ENCODE data around the gene ADAMTS1. TPM values are rescaled to one million over a fixed set of nuclear protein-coding genes. Genes with fewer than 3 reads are reported as not detected.
"Not testable (repeated sequence)": the region's sequence is repeated elsewhere in the genome, so short reads cannot be mapped to it uniquely, and the experiment has no call there.

The ADAMTS1 gene
- total RNA-seq, 6 experiments from 2014 or later: 2.7 to 38.1 (median 9.6) TPM

DNA sequence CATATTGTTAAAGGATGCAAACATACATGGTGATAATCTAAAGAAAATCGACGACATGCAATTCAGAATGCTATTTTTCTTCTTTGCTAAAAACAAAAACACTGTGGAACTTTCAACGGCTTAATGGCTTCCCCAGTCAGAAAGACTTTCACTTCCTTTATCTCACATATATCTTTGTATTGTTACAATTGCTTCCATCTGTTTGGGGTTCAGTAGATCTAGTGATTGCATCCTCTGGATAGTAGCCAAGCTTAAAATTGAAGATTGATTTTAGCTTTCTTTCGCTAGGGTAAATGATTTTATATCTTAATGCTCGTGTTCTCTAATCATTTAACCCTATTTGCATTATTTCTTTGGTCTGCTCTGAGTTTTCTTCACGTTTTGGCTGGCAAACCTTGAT, 31.8 kb upstream of the ADAMTS1 start:
- intact Hi-C loops (cut with DNase I): no loop called here
- Histone ChIP-seq H3K4me1 (no peaks in the 10 kb centered on the region), H3K9me3 (no peaks in the 10 kb centered on the region), H3K27me3 (no peaks in the 10 kb centered on the region), H3K27ac (no peak overlapping the region), H3K36me3 (no peaks in the 10 kb centered on the region), H3K4me3 (no peak overlapping the region)
- DNase-seq: no peak
- TF ChIP-seq POLR2A (IDR thresholded peaks at IDR 0.05): no peak
- no peak for TF ChIP-seq CTCF (IDR thresholded peaks at IDR 0.05)
- whole genome bisulfite sequencing (ENCODE audit: insufficient coverage, low coverage, low lambda C conversion rate, missing lambda C conversion rate): 41% methylated on average over 6 of the region's 6 CpGs
- no peak for ATAC-seq

DNA sequence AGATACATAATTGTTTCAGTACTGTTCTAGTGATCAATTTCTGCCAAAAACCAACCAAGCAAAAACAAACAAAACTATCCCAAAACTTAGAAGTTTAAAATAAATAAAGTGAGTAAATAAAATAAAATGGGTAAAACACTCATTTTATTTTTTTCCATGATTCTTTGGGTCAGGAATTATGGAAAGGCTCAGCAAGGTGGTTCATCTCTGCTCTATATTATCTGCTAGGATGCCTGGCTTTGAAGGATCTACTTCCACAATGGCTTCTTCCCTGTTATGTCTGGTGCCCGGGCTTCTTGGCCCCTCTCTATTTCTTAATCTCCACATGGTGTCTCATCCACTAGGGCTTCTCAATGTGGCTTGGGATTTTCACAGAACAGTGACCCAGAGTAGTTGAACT, 29.1 kb upstream of the ADAMTS1 start:
- no peak overlapping the region for H3K4me3 ChIP-seq
- TF ChIP-seq CTCF (IDR thresholded peaks at IDR 0.05): no peak
- TF ChIP-seq POLR2A (IDR thresholded peaks at IDR 0.05): no peak
- H3K36me3 ChIP-seq: no peaks in the 10 kb centered on the region
- WGBS (ENCODE audit: insufficient coverage, low coverage, low lambda C conversion rate, missing lambda C conversion rate): 82% methylated on average over 1 of the region's 1 CpG
- intact Hi-C loops (cut with DNase I): no loop called here
- H3K9me3 ChIP-seq: no peaks in the 10 kb centered on the region
- no peak for ATAC-seq
- no peak overlapping the region for H3K27ac ChIP-seq
- H3K27me3 ChIP-seq: no peaks in the 10 kb centered on the region
- DNase-seq: no peak
- no peaks in the 10 kb centered on the region for H3K4me1 ChIP-seq

GRCh38 chr21:26865857-26866256, 20.6 kb upstream of the ADAMTS1 start:
- DNase-seq: no peak

DNA sequence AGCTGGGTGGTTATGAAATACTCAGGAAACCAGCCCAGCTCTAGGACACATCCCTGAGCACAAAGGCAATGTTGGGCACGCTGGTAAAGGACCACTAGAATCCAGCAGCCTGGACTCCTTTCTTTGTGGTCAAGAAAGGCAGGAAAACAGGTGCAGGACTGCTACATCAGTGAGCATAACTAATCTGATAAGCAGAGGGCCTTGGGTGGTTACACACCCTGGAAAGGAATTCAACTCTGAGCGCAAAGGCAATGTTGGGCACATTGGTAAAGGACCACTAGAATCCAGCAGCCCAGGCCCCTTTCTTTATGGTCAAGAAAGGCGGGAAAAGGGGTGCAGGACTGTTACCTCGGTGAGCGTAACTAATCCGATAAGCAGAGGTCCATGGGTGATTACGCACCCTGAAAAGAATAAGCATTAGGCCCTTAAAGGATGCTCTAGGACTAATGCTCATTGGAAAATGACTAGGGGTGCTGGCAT, 11.7 kb upstream of the ADAMTS1 start:
- not testable (repeated sequence) for H3K4me1 ChIP-seq, H3K9me3 ChIP-seq, H3K4me3 ChIP-seq, ATAC-seq, H3K36me3 ChIP-seq, H3K27ac ChIP-seq, H3K27me3 ChIP-seq, DNase-seq
- WGBS (ENCODE audit: insufficient coverage, low coverage, low lambda C conversion rate, missing lambda C conversion rate): 88% methylated on average over 6 of the region's 7 CpGs
- intact Hi-C loops (cut with DNase I): loop anchor here in 1 of 2 donors (10.0 kb wide), 2 partner anchors 698 to 848 kb away; no protein-coding TSS in a partner anchor

More at GRCh38 chr21:26865857-26866256, 20.6 kb upstream of the ADAMTS1 start:
- H3K27me3 ChIP-seq: no peaks in the 10 kb centered on the region
- WGBS (ENCODE audit: insufficient coverage, low coverage, low lambda C conversion rate, missing lambda C conversion rate): 76% methylated on average over 3 of the region's 3 CpGs
- no peaks in the 10 kb centered on the region for H3K9me3 ChIP-seq
- TF ChIP-seq POLR2A (IDR thresholded peaks at IDR 0.05) (no peak), CTCF (IDR thresholded peaks at IDR 0.05) (no peak)
- H3K27ac ChIP-seq: no peak overlapping the region
- H3K4me1 ChIP-seq: no peaks in the 10 kb centered on the region
- intact Hi-C loops (cut with DNase I): no loop called here
- ATAC-seq: no peak
- H3K4me3 ChIP-seq: no peak overlapping the region
- no peaks in the 10 kb centered on the region for H3K36me3 ChIP-seq

DNA sequence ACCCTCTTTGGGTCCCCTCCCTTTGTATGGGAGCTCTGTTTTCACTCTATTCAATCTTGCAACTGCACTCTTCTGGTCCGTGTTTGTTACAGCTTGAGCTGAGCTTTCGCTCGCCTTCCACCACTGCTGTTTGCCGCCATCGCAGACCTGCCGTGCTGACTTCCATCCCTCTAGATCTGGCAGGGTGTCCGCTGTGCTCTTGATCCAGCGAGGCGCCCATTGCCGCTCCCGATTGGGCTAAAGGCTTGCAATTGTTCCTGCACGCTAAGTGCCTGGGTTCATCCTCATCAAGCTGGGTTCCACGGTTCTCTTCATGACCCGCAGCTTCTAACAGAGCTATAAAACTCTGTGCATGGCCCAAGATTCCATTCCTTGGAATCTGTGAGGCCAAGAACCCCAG, 9.5 kb upstream of the ADAMTS1 start:
- H3K36me3 ChIP-seq, H3K27me3 ChIP-seq, H3K27ac ChIP-seq, ATAC-seq, H3K4me3 ChIP-seq, DNase-seq, H3K9me3 ChIP-seq: not testable (repeated sequence)
- intact Hi-C loops (cut with DNase I): loop anchor here in 1 of 2 donors (10.0 kb wide), 2 partner anchors 700 to 850 kb away; no protein-coding TSS in a partner anchor
- peaks cover 0 to 23% (median 3%) of the 10 kb centered on the region in 4 donors for H3K4me1 ChIP-seq
- WGBS (ENCODE audit: insufficient coverage, low coverage, low lambda C conversion rate, missing lambda C conversion rate): 91% methylated on average over 13 of the region's 14 CpGs

Data from right lobe of liver (tissue), 6 donors.